HG03064 (cell line): ENCODE measurements around the gene ARFGAP2.

Experiments
- ATAC-seq: cut with Tn5 transposase; IDR thresholded peaks from one replicate; pipeline ENCODE4 v1.9.1; 2021; ENCODE audit warnings: low read depth; ENCODE audit not compliant: unreplicated experiment

Gene ARFGAP2

GRCh38 chr11:47152126-47152952 is 24.3 kb downstream of the ARFGAP2 start:
- ATAC-seq = no peak

DNA sequence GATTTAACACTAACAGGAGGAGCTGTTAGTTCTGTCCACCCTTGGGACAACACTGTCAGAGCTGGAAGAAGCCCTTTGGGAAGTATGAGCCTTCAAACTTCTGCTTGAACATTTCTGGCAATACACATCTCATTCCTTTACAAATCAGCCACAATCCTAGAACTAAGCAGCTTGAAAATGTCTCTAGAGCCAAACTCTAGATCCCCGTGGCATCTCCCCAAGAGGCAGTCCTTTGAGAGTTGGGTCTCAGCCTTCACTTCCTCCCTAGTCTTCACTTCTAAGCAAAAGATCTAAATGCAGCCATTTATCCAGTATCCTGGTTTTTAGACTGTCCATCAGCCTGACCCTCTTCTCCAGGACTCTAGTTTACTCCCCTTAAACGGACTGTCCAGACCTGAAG is 26.9 kb downstream of the ARFGAP2 start:
- no peak for ATAC-seq

- no peak for ATAC-seq
Measured at GRCh38 chr11:47148903-47149531, 27.7 kb downstream of the ARFGAP2 start.

DNA sequence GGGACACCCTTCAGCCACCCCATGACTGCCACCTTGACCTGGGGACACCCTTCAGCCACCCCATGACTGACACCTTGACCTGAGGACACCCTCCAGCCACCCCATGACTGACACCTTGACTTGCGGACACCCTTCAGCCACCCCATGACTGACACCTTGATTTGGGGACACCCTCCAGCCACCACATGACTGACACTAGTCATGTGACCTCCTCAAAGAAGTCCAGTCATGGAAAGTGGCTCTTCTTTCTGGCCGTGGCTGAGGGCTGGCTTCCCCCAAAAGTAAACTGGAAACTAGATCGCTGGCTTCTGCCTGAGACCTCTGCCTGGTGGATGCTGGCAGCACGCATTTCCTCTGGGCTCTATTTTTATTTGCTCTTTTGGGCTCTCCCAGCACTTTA is 28.4 kb downstream of the ARFGAP2 start:
- ATAC-seq = no peak

DNA sequence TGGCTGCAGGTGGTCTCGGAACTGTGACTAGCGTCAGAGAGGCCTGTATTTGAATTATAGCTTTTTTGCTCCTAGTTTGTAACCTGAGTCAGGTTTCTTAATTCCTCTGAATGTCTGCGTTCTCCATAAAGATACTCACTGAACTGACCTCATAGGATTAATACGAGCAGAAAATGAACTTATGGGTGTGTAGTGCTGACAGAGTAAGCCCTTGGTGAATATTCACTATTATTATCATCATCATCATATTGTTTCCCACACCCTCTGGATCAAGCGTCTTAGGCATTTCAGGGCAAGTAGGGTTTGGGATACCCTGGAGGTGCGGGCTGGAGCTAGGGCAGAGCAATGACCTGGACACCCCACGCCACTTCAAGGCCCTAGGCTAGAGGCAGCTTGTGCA is 29.0 kb downstream of the ARFGAP2 start:
- ATAC-seq = no peak

- no peak for ATAC-seq
Measured at GRCh38 chr11:47147250-47147649, 29.4 kb downstream of the ARFGAP2 start.

- ATAC-seq = no peak
Measured at GRCh38 chr11:47144541-47144940, 32.1 kb downstream of the ARFGAP2 start.

DNA sequence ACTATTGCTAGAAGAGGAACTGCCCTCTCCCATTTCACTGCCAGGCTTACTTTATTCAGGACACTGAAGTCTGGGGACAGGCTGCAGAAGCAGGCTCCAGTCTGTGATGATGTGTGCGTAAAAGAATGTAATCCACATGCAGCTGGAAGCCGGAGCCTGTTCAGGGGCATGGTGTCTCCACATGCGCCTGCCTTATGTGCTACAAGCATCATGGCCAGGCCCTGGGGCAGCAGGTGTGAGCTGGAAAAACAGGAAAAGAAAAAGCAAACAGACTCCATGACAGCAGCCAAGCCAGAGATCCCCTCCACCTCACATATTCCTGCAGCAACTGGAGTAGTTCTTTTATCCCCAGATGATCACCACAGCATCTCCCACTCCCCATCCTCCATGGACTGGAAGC is 33.4 kb downstream of the ARFGAP2 start:
- ATAC-seq = no peak

DNA sequence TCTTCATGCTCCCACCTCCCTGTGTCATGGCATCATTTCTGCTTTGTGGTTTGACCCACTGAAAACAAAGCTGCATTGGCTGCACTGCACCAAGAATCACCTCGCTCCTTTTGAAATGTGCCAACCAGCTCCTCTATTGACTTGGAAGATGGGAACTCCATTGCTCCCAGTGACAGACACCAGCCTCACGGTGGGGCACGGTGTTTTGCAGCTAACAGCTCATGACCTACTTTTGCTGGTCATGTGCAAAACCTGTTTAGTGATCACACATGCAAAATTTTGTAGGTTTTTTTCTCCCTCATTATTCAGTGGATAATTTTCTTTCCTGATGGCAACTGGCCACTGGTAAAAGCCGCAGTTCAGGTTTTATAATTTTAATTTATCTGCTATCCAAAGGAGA is 36.8 kb downstream of the ARFGAP2 start:
- no peak for ATAC-seq

DNA sequence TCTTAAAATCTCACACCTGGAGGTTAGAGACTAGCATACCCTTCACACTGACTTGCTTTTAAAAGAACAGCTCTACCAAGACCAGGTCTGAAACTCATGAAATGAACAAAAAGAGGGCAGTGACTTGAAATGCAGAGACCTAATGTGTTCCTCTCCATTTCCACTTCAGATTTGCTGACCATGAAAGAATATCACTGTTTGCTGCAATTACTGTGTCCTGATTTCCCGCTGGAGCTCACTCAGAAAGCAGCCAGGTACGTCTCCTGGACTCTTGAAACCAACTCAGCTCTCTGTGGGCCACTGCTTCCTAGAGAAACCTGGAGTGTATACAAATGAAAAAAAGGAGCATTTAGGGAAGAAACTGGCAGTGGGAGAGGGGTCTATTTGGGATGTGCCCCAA is 39.2 kb downstream of the ARFGAP2 start:
- ATAC-seq = no peak

GRCh38 chr11:47136921-47137320 is 39.8 kb downstream of the ARFGAP2 start:
- ATAC-seq = no peak

GRCh38 chr11:47136327-47136726 is 40.4 kb downstream of the ARFGAP2 start:
- no peak for ATAC-seq

DNA sequence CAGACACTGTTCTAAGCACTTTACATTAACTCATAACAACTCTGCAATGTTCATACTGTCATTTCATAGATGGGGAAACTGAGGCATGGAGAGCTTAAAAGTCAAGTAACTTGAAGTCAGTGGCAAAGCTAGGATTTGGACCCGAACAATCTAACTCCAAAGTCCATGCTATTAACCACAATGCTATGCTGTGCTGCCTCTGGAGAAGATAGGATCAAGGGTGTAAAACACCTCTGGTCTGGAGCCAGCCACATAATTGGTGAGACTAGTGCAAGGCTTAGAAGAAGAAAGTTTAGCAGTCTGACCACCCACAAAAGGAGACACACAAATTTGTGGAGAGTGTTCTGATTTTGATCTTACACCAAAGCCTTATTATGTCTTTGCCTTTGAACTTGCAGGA is 43.7 kb downstream of the ARFGAP2 start:
- ATAC-seq = no peak

DNA sequence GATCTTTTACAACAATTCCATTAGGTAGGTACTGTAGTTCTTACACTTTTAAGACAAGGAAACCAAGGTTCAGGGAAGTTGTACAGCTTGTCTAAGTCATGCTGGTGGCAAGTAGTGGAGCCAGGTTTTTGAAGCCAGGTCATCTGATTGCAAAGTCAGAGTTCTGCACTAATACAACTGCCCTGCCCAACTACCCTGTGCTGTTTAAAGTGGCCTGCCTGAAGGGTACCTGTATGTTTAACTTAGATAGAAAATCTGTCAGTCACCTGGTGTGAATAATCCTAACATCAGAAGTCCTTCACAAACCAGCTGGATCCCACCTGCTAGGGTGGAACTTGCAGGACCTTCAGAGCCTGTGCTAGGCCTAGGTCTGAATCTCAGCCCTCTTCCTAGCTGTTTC is 44.2 kb downstream of the ARFGAP2 start:
- ATAC-seq = no peak

GRCh38 chr11:47131136-47131535 is 45.5 kb downstream of the ARFGAP2 start:
- ATAC-seq = no peak

DNA sequence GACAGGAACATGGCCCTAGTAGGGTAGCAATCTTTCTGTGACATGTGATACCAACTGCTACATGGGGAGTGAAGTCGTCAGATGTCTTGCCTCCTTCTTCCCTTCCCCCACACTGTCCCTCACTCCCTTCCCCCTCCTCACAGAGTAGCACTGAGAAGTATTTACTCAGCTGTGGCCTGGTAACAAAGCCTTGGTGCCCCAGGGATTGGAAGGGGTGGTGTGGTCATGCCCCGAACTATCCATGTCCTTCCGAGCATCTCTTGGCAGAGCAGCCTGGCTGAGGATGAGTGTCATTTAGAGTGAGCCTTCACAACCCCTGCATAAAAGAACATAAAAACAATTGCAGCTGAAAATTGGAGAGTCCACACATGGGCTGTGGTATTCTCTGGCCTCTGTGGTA is 46.1 kb downstream of the ARFGAP2 start:
- no peak for ATAC-seq

GRCh38 chr11:47127213-47127612 is 49.5 kb downstream of the ARFGAP2 start:
- no peak for ATAC-seq

DNA sequence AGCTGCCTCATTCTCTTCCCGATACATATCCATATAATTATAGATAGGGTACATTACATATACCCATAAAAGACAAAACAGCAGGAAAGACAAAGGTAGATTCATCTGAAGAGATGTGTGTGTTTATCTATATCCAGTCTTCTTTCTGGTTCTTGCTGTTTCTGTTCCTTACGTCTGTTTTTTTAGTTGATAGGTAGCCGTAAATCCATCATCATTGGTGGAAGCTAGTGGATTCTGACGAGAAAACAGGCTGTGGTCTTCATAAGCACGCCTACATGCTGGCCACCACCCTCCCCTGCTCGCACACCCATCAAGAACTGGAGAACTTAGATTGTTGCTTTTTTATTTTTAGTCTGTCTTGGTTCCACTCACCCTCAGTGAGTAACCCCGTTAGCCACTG is 51.6 kb downstream of the ARFGAP2 start:
- no peak for ATAC-seq

DNA sequence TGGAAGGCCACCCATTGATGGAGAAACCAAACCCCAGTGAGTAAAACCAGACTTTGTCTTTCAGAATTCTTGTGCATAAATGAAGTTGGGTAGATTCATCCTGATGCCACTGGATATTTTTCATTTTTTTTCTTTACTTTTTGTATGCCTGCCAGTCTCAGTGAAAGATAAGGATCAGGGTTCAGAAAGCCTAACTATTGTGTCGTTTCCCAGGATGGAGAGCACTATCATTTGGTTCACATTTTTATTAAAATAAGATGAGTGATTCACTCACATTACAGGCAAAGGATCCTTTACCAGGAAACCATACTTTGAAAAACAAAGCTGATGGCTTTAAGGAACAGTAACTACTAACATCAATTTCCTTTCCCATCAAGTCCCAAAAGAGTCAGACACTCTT is 52.0 kb downstream of the ARFGAP2 start:
- ATAC-seq = no peak

DNA sequence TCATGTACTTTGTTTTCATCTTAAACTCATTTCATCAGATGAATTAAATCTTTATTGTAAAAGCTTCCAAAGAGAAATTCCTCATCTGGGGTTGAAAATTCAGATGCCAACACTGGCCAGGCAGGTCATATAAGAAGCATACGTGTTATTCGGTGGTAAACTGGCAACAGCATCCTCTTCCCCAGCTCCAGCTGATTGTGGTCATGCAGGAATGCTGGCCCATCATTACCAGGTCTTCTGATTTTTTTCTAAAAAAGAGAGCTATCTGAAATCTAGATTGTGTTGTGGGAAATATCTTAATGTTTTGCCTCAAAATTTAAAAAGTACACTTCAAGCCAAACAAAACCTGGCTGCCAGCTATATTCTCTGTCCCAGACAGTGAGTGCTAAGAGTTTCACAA is 53.6 kb downstream of the ARFGAP2 start:
- ATAC-seq = no peak

DNA sequence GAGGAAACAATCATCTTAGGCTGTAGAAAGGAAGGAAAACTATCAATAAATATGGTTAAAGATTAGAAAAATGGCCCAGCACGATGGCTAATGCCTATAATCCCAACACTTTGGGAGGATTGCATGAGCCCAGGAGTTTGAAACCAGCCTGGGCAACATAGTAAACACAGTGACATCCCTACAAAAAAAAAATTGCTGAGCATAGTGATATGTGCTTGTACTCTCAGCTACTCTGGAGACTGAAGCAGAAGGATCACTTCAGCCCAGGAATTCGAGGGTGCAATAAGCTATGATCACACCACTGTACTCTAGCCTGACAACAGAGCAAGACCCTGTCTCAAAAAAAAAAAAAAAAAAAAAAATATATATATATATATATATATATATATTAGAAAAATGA is 54.9 kb downstream of the ARFGAP2 start:
- ATAC-seq = no peak

DNA sequence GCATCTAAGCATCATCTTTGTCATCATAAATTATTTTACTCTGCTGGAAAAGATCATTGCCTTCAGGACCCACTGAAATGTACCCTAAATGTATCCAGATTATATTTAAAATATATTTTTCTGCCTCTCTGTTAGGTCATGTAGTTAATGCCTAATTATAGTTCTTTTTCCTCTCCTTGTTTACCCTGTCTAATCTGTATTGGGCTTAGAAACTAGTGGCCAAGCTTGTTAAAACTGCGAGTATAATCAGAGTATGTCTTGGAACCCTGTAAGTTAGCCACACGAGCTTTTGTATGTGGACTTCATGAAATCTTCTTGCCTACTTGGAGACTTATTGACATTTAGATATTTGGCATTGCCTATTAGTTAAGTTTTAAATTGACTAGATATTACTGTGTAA is 55.6 kb downstream of the ARFGAP2 start:
- no peak for ATAC-seq
